ENCODE data around the gene DDX17.

DDX17 gene

GRCh38 chr22:38448945-38449745 lies 57.0 kb downstream of the DDX17 start:
- no peak for TF ChIP-seq BACH2 (CRISPR knock-in tag; IDR thresholded peaks at IDR 0.05; ENCODE audit: borderline replicate concordance)
- no peak for TF ChIP-seq ZFP30 (CRISPR knock-in tag; IDR thresholded peaks at IDR 0.05)
- TF ChIP-seq ESRRG (CRISPR knock-in tag; IDR thresholded peaks at IDR 0.05), result no peak
- TF ChIP-seq TCF4 (CRISPR knock-in tag; IDR thresholded peaks at IDR 0.05; ENCODE audit: borderline replicate concordance), result no peak
- no peak for TF ChIP-seq ZFP3 (CRISPR knock-in tag; IDR thresholded peaks at IDR 0.05)
- no peak for TF ChIP-seq RARB (CRISPR knock-in tag; IDR thresholded peaks at IDR 0.05)
- TF ChIP-seq CREB5 (CRISPR knock-in tag; IDR thresholded peaks at IDR 0.05; ENCODE audit: low read depth), result no peak
- TF ChIP-seq ZNF8 (CRISPR knock-in tag; IDR thresholded peaks at IDR 0.05), result no peak
- no peak for ATAC-seq

- no peak for ATAC-seq
- no peak for TF ChIP-seq OSR1 (CRISPR knock-in tag; IDR thresholded peaks at IDR 0.05)
- TF ChIP-seq CREB5 (CRISPR knock-in tag; IDR thresholded peaks at IDR 0.05; ENCODE audit: low read depth), result no peak
- no peak for TF ChIP-seq PPARA (CRISPR knock-in tag; IDR thresholded peaks at IDR 0.05; ENCODE audit: borderline replicate concordance)
Observed at GRCh38 chr22:38446018-38446601, 60.0 kb downstream of the DDX17 start.

- ATAC-seq, result no peak
- TF ChIP-seq CREB5 (CRISPR knock-in tag; IDR thresholded peaks at IDR 0.05; ENCODE audit: low read depth) (no peak), TCF4 (CRISPR knock-in tag; IDR thresholded peaks at IDR 0.05; ENCODE audit: borderline replicate concordance) (no peak), OSR1 (CRISPR knock-in tag; IDR thresholded peaks at IDR 0.05) (no peak), CSRNP3 (CRISPR knock-in tag; IDR thresholded peaks at IDR 0.05) (no peak), CSDC2 (CRISPR knock-in tag; IDR thresholded peaks at IDR 0.05) (no peak), TOX (CRISPR knock-in tag; IDR thresholded peaks at IDR 0.05; ENCODE audit: borderline replicate concordance) (no peak)
Observed at GRCh38 chr22:38444783-38445182, 61.3 kb downstream of the DDX17 start.

GRCh38 chr22:38443628-38444521 lies 62.2 kb downstream of the DDX17 start:
- TF ChIP-seq TOX (CRISPR knock-in tag; IDR thresholded peaks at IDR 0.05; ENCODE audit: borderline replicate concordance), result no peak
- no peak for TF ChIP-seq TCF4 (CRISPR knock-in tag; IDR thresholded peaks at IDR 0.05; ENCODE audit: borderline replicate concordance)
- TF ChIP-seq ZFP3 (CRISPR knock-in tag; IDR thresholded peaks at IDR 0.05), result no peak
- TF ChIP-seq ISL1 (CRISPR knock-in tag; IDR thresholded peaks at IDR 0.05), result no peak
- no peak for TF ChIP-seq OSR1 (CRISPR knock-in tag; IDR thresholded peaks at IDR 0.05)
- no peak for ATAC-seq

- no peak for ATAC-seq
- TF ChIP-seq TCF4 (CRISPR knock-in tag; IDR thresholded peaks at IDR 0.05; ENCODE audit: borderline replicate concordance) (no peak), PPARA (CRISPR knock-in tag; IDR thresholded peaks at IDR 0.05; ENCODE audit: borderline replicate concordance) (no peak), ESRRG (CRISPR knock-in tag; IDR thresholded peaks at IDR 0.05) (no peak)
Observed at GRCh38 chr22:38442967-38443627, 63.0 kb downstream of the DDX17 start.

Data from SK-N-SH treated with all-trans-retinoic acid at 6 μM for 48 hours (cell line).